HG03558 (cell line): ENCODE results near the gene CD276.
"Not testable (repeated sequence)": the region's sequence is repeated elsewhere in the genome, so short reads cannot be mapped to it uniquely, and the experiment has no call there.

Experiments used
- ATAC-seq: cut with Tn5 transposase; IDR thresholded peaks from one replicate; pipeline ENCODE4 v1.9.1; 2021; ENCODE audit warnings: moderate number of reproducible peaks; ENCODE audit not compliant: unreplicated experiment; ENCODE audit errors: extremely low read depth

The CD276 gene

GRCh38 chr15:73708691-73709090, 24.5 kb downstream of the CD276 start:
- no peak for ATAC-seq

GRCh38 chr15:73709241-73709640, 25.1 kb downstream of the CD276 start:
- no peak for ATAC-seq

- no peak for ATAC-seq
These were observed 25.5 kb downstream of the CD276 start for GRCh38 chr15:73709686-73710085.

- no peak for ATAC-seq
These were observed 26.1 kb downstream of the CD276 start for GRCh38 chr15:73710321-73710720.

- ATAC-seq, result no peak
These were observed 27.3 kb downstream of the CD276 start for GRCh38 chr15:73711526-73711925.

- ATAC-seq, result no peak
These were observed 27.9 kb downstream of the CD276 start for GRCh38 chr15:73712107-73712506.

GRCh38 chr15:73714695-73715301, 30.6 kb downstream of the CD276 start:
- ATAC-seq, result no peak

GRCh38 chr15:73715417-73715816, 31.2 kb downstream of the CD276 start:
- no peak for ATAC-seq

- ATAC-seq, result no peak
These were observed 32.2 kb downstream of the CD276 start for GRCh38 chr15:73716417-73716816.

GRCh38 chr15:73717206-73717605, 33.0 kb downstream of the CD276 start:
- ATAC-seq, result no peak

GRCh38 chr15:73717802-73718201, 33.6 kb downstream of the CD276 start:
- ATAC-seq, result no peak

- no peak for ATAC-seq
These were observed 34.5 kb downstream of the CD276 start for GRCh38 chr15:73718694-73719093.

GRCh38 chr15:73722425-73722824, 38.2 kb downstream of the CD276 start:
- no peak for ATAC-seq

GRCh38 chr15:73723191-73723590, 39.0 kb downstream of the CD276 start:
- ATAC-seq, result no peak

- ATAC-seq, result no peak
These were observed 40.0 kb downstream of the CD276 start for GRCh38 chr15:73724212-73724611.

- no peak for ATAC-seq
These were observed 43.3 kb downstream of the CD276 start for GRCh38 chr15:73727330-73727976.

GRCh38 chr15:73732051-73732450, 47.9 kb downstream of the CD276 start:
- ATAC-seq, result not testable (repeated sequence)

GRCh38 chr15:73732930-73733329, 48.7 kb downstream of the CD276 start:
- no peak for ATAC-seq

GRCh38 chr15:73737535-73737934, 53.4 kb downstream of the CD276 start:
- ATAC-seq, result no peak

- no peak for ATAC-seq
These were observed 56.2 kb downstream of the CD276 start for GRCh38 chr15:73740152-73741048.

- no peak for ATAC-seq
These were observed 57.2 kb downstream of the CD276 start for GRCh38 chr15:73741321-73741836.
